Osteoblast (primary cell): ENCODE results near the gene TRPV4. TPM values are rescaled to one million over a fixed set of nuclear protein-coding genes. Genes with fewer than 3 reads are reported as not detected.

Experiments used
- DNase-seq: peaks from one replicate; pipeline ENCODE4 v3.0.0; 2011; ENCODE audit warnings: low spot score, mixed read lengths; ENCODE audit not compliant: insufficient read length; ENCODE audit errors: missing footprints
- H2AFZ ChIP-seq: 2 replicates; pipeline ENCODE4 v1.6.0; 2011; ENCODE audit warnings: mild to moderate bottlenecking, low read length
- H3K27ac ChIP-seq: 2 replicates; pipeline ENCODE4 v1.5.1; 2011; ENCODE audit warnings: mild to moderate bottlenecking, low read depth, low read length, moderate library complexity
- H3K27me3 ChIP-seq: 2 replicates; pipeline ENCODE4 v1.6.0; 2012; ENCODE audit warnings: mild to moderate bottlenecking, control low read depth, inconsistent platforms, low read length, moderate library complexity; ENCODE audit not compliant: insufficient read depth
- H3K36me3 ChIP-seq: 2 replicates; pipeline ENCODE4 v1.5.1; 2011; ENCODE audit warnings: mild to moderate bottlenecking, low read length, control low read depth, moderate library complexity; ENCODE audit not compliant: insufficient read depth
- H3K4me1 ChIP-seq: 2 replicates; pipeline ENCODE4 v1.5.1; 2011; ENCODE audit warnings: mild to moderate bottlenecking, low read length, control low read depth, moderate library complexity; ENCODE audit not compliant: insufficient read depth
- H3K4me2 ChIP-seq: 2 replicates; pipeline ENCODE4 v1.6.0; 2011; ENCODE audit warnings: mild to moderate bottlenecking, low read length; ENCODE audit not compliant: insufficient read depth
- H3K4me3 ChIP-seq: fragments of 200-600 bp; sonication (generic); 3 replicates; pipeline ENCODE4 v1.5.1; 2012; ENCODE audit warnings: mild to moderate bottlenecking, low read length, inconsistent platforms; ENCODE audit not compliant: insufficient read depth
- H3K79me2 ChIP-seq: 2 replicates; pipeline ENCODE4 v1.6.0; 2012; ENCODE audit warnings: mild to moderate bottlenecking, low read length, control low read depth, inconsistent platforms; ENCODE audit not compliant: insufficient read depth
- H3K9me3 ChIP-seq: 2 replicates; pipeline ENCODE4 v1.5.1; 2011; ENCODE audit warnings: low read depth, low read length, control low read depth
- H4K20me1 ChIP-seq: 2 replicates; pipeline ENCODE4 v1.6.0; 2012; ENCODE audit warnings: mild to moderate bottlenecking, low read length, control low read depth; ENCODE audit not compliant: insufficient read depth
- total RNA-seq: library from RNA; depleted of rRNA; stranded (reverse); fragments of >200 nt; gene quantifications from 2 replicates; pipeline ENCODE4 v1.2.3, GENCODE V29; 2012
- TF ChIP-seq, protein P1 (sequence below): IDR thresholded peaks from 2 replicates; pipeline ENCODE4 v1.5.1; 2011; ENCODE audit warnings: mild to moderate bottlenecking, low read depth, low read length, moderate library complexity; ENCODE audit errors: extremely low read depth

TRPV4 gene
- total RNA-seq, 1 donor, result 5.8 TPM

DNA sequence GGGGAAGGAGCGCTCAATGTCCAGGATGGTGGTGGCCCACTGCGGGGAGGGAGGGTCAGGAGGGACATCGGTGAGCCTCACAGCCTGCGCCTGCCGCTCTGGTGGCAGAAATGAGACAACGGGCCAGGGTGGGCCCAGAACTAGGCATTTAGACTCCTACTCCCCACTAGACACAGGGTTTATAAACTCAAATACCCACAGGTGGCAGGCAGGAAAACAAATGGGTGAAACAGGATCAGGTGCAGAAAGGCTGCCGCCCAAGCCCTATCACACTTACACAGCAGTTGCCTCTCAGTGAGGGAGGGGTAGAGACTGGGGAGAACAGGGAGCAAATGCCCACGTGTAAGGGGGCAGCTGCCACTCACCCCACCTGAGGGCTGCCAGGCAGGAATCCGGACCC lies 46.4 kb downstream of the TRPV4 start:
- H4K20me1 ChIP-seq, result no peaks in the 10 kb centered on the region
- no peak overlapping the region for H3K4me2 ChIP-seq
- H2AFZ ChIP-seq, result no peak overlapping the region
- no peaks in the 10 kb centered on the region for H3K79me2 ChIP-seq
- H3K4me3 ChIP-seq, result no peak overlapping the region
- no peak for DNase-seq
- TF ChIP-seq, protein P1, sequence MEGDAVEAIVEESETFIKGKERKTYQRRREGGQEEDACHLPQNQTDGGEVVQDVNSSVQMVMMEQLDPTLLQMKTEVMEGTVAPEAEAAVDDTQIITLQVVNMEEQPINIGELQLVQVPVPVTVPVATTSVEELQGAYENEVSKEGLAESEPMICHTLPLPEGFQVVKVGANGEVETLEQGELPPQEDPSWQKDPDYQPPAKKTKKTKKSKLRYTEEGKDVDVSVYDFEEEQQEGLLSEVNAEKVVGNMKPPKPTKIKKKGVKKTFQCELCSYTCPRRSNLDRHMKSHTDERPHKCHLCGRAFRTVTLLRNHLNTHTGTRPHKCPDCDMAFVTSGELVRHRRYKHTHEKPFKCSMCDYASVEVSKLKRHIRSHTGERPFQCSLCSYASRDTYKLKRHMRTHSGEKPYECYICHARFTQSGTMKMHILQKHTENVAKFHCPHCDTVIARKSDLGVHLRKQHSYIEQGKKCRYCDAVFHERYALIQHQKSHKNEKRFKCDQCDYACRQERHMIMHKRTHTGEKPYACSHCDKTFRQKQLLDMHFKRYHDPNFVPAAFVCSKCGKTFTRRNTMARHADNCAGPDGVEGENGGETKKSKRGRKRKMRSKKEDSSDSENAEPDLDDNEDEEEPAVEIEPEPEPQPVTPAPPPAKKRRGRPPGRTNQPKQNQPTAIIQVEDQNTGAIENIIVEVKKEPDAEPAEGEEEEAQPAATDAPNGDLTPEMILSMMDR, result no peak
- H3K9me3 ChIP-seq, result no peaks in the 10 kb centered on the region
- no peaks in the 10 kb centered on the region for H3K36me3 ChIP-seq
- no peaks in the 10 kb centered on the region for H3K4me1 ChIP-seq
- H3K27ac ChIP-seq, result no peak overlapping the region
- no peaks in the 10 kb centered on the region for H3K27me3 ChIP-seq

DNA sequence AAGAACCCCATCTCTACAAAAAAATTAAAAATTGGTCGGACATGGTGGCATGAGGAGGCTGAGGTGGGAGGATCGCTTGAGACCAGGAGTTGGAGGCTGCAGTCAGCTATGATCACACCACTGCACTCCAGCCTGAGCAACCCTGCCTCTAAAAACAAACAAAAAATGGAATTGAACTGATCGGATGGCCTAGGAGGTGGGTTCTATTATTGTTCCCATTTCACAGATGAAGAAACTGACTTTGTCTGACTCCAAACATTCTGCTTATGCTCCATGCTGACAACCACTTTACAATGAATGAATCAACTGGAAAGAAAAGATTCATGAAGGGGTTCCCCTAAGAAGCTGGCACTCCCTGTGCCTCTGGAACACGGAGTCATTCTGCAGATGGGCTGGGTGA lies 47.3 kb downstream of the TRPV4 start:
- no peak overlapping the region for H3K4me3 ChIP-seq
- no peaks in the 10 kb centered on the region for H4K20me1 ChIP-seq
- no peaks in the 10 kb centered on the region for H3K27me3 ChIP-seq
- no peak overlapping the region for H2AFZ ChIP-seq
- H3K79me2 ChIP-seq, result no peaks in the 10 kb centered on the region
- no peak for DNase-seq
- H3K4me1 ChIP-seq, result no peaks in the 10 kb centered on the region
- H3K9me3 ChIP-seq, result no peaks in the 10 kb centered on the region
- H3K4me2 ChIP-seq, result no peak overlapping the region
- H3K36me3 ChIP-seq, result no peaks in the 10 kb centered on the region
- H3K27ac ChIP-seq, result no peak overlapping the region
- TF ChIP-seq, protein P1, result no peak

DNA sequence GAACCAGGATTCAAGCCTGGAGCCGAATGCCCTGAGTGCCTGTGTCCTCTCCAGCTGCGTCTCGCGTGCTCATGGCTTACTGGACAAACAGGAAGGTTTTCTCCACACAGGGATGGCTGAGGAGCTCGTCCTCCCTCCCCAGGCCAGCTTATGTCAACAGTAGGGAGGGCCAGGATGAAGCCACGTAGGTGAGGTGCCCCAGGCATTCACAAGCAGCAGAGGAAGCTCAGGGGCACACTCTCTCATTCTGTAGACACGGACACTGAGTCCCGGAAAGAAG lies 49.3 kb downstream of the TRPV4 start:
- H3K79me2 ChIP-seq, result no peaks in the 10 kb centered on the region
- H3K4me3 ChIP-seq, result no peak overlapping the region
- no peaks in the 10 kb centered on the region for H3K27me3 ChIP-seq
- peaks cover 6% of the 10 kb centered on the region for H3K9me3 ChIP-seq
- H3K4me2 ChIP-seq, result no peak overlapping the region
- H3K27ac ChIP-seq, result no peak overlapping the region
- TF ChIP-seq, protein P1, result no peak
- no peak overlapping the region for H2AFZ ChIP-seq
- no peaks in the 10 kb centered on the region for H4K20me1 ChIP-seq
- no peaks in the 10 kb centered on the region for H3K36me3 ChIP-seq
- peak; percentile 55 for DNase-seq
- no peaks in the 10 kb centered on the region for H3K4me1 ChIP-seq

DNA sequence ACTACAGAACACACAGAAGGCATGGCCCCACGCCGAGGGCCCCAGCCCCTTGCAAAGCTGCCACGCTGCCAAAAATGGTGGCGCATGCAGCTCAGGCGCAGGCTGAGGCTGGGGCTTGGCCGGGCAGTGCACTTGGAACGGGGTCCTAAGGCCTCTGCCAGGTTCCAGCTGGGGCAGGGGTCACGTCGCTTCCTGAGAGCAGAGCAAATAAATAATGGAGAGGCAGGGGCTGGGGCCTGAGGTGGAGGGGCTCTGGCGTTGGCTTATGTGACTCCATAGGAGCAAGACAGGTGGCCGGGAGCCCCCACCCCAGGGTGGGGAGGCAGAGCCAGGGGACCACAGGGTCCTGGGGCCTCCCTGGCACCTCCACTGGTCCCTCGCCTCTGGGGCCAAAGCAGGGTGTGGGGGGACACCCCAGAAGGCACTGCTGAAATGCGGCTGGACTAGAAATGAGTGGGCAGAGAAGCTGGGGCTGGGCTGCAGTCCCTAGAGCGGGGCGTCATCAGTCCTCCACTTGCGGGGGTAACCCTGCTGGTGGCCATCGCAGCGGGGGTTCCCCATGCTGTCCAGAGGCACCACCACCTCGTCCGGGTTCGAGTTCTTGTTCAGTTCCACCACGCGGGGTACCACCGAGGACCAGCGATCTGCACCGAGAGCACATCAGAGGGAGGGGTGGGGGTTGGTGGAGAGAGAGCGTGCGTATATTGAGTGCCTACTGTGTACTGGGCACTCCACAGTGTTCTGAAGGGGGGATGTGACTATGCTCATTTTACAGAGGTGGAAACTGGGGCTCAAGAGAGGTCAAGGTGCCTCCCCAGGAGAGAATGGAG lies 49.8 kb downstream of the TRPV4 start:
- Histone ChIP-seq H3K27me3 (no peaks in the 10 kb centered on the region), H3K4me2 (no peak overlapping the region), H3K36me3 (no peaks in the 10 kb centered on the region), H3K79me2 (no peaks in the 10 kb centered on the region), H3K9me3 (peaks cover 6% of the 10 kb centered on the region), H3K4me3 (no peak overlapping the region), H3K4me1 (no peaks in the 10 kb centered on the region), H2AFZ (no peak overlapping the region), H4K20me1 (no peaks in the 10 kb centered on the region), H3K27ac (no peak overlapping the region)
- TF ChIP-seq, protein P1, result no peak
- peak; percentile 64 for DNase-seq
